Breast epithelium (tissue), 4 donors: ENCODE results near the gene FOXC2. TPM values are rescaled to one million over a fixed set of nuclear protein-coding genes. Genes with fewer than 3 reads are reported as not detected.

Experiments used
- DNase-seq, 2 donors: peaks; one replicate each; pipeline ENCODE4 v3.0.0-alpha.2; 2019; ENCODE audit warnings: low spot score in 2 of 2
- H3K27ac ChIP-seq, 2 donors: fragments of 200-600 bp; sonication (generic) in 1 of 2; one replicate each; pipeline ENCODE4 v1.5.1; 2016 to 2019; ENCODE audit warnings: mild to moderate bottlenecking in 1 of 2
- H3K27me3 ChIP-seq, 2 donors: fragments of 200-600 bp; sonication (generic) in 1 of 2; one replicate each; pipeline versions ENCODE4 v1.5.1 to v1.6.0; 2017 to 2019; ENCODE audit warnings: control low read depth in 1 of 2, mild to moderate bottlenecking in 1 of 2
- H3K36me3 ChIP-seq: fragments of 200-600 bp; one replicate; pipeline ENCODE4 v1.5.1; 2019
- H3K4me1 ChIP-seq, 2 donors: fragments of 200-600 bp; sonication (generic); one replicate each; pipeline ENCODE4 v1.5.1; 2016 to 2019; ENCODE audit warnings: control low read depth in 1 of 2
- H3K4me3 ChIP-seq, 3 donors: fragments of 200-600 bp; sonication (generic); 1 replicate in 2 of 3; 2 replicates in 1 of 3; pipeline ENCODE4 v1.5.1; 2016 to 2019; ENCODE audit warnings: mild to moderate bottlenecking in 3 of 3, moderate library complexity in 2 of 3
- H3K9me3 ChIP-seq, 2 donors: fragments of 200-600 bp; sonication (generic) in 1 of 2; one replicate each; pipeline ENCODE4 v1.5.1; 2016 to 2019; ENCODE audit warnings: control low read depth in 1 of 2
- CTCF ChIP-seq, 3 donors: fragments of 450-650 bp; IDR thresholded peaks; one replicate each; pipeline ENCODE4 v1.5.1; 2016 to 2017; ENCODE audit warnings: antibody characterized with exemption in 3 of 3, mild to moderate bottlenecking in 3 of 3, moderate library complexity in 3 of 3
- POLR2A ChIP-seq: fragments of 450-650 bp; IDR thresholded peaks from one replicate; pipeline ENCODE4 v1.6.1; 2016; ENCODE audit warnings: antibody characterized with exemption, mild to moderate bottlenecking, moderate library complexity
- POLR2AphosphoS5 ChIP-seq, 3 donors: sonication (generic); formaldehyde crosslinking; IDR thresholded peaks; one replicate each; pipeline ENCODE4 v1.6.1; 2017; ENCODE audit warnings: antibody characterized with exemption in 3 of 3
- intact Hi-C: fragments of 100-400 bp; cut with DNase I; formaldehyde crosslinking; loops from one replicate; pipeline ENCODE4 v1.15.1; 2023; ENCODE audit warnings: low total_unique reads
- total RNA-seq, 3 donors: library from RNA; depleted of rRNA; stranded (reverse); fragments of >200 nt; gene quantifications; one replicate each; pipeline ENCODE4 v1.1.0, GENCODE V29; 2016

Gene FOXC2
- total RNA-seq, 3 donors from 2014 or later = 0.15 to 0.98 (median 0.32) TPM

GRCh38 chr16:86602521-86602920 is 35.9 kb downstream of the FOXC2 start:
- Histone ChIP-seq H3K27ac (no peak overlapping the region), H3K27me3 (peaks cover 0 to 21% of the 10 kb centered on the region in 2 donors), H3K36me3 (no peaks in the 10 kb centered on the region), H3K4me1 (no peaks in the 10 kb centered on the region), H3K4me3 (no peak overlapping the region), H3K9me3 (no peaks in the 10 kb centered on the region)
- intact Hi-C loops = no loop called here
- no peak for DNase-seq
- no peak for TF ChIP-seq POLR2AphosphoS5 (IDR thresholded peaks at IDR 0.05)
- no peak for TF ChIP-seq POLR2A
- no peak for TF ChIP-seq CTCF (IDR thresholded peaks at IDR 0.05)

GRCh38 chr16:86604436-86605193 is 38.0 kb downstream of the FOXC2 start:
- no peak for DNase-seq
- Histone ChIP-seq H3K4me3 (peak overlapping the region in 2 of 3 donors; percentile 20 to 44), H3K27me3 (peaks cover 0 to 15% of the 10 kb centered on the region in 2 donors), H3K4me1 (no peaks in the 10 kb centered on the region), H3K9me3 (no peaks in the 10 kb centered on the region), H3K27ac (no peak overlapping the region), H3K36me3 (no peaks in the 10 kb centered on the region)
- TF ChIP-seq CTCF (IDR thresholded peaks at IDR 0.05) (no peak), POLR2AphosphoS5 (IDR thresholded peaks at IDR 0.05) (no peak), POLR2A (no peak)
- intact Hi-C loops = no loop called here

- H3K9me3 ChIP-seq = no peaks in the 10 kb centered on the region
- intact Hi-C loops = no loop called here
- no peaks in the 10 kb centered on the region for H3K36me3 ChIP-seq
- H3K4me1 ChIP-seq = no peaks in the 10 kb centered on the region
- no peak overlapping the region for H3K27ac ChIP-seq
- DNase-seq = no peak
- no peak overlapping the region for H3K4me3 ChIP-seq
- H3K27me3 ChIP-seq = peaks cover 0 to 22% of the 10 kb centered on the region in 2 donors
- TF ChIP-seq POLR2A (no peak), POLR2AphosphoS5 (IDR thresholded peaks at IDR 0.05) (no peak), CTCF (IDR thresholded peaks at IDR 0.05) (no peak)
Observed at GRCh38 chr16:86605950-86606349, 39.3 kb downstream of the FOXC2 start.

- Histone ChIP-seq H3K4me1 (no peaks in the 10 kb centered on the region), H3K9me3 (no peaks in the 10 kb centered on the region), H3K36me3 (no peaks in the 10 kb centered on the region), H3K27ac (no peak overlapping the region), H3K27me3 (peaks cover 0 to 27% of the 10 kb centered on the region in 2 donors), H3K4me3 (no peak overlapping the region)
- TF ChIP-seq POLR2A (no peak), POLR2AphosphoS5 (IDR thresholded peaks at IDR 0.05) (no peak), CTCF (IDR thresholded peaks at IDR 0.05) (no peak)
- DNase-seq = no peak
- intact Hi-C loops = no loop called here
Observed at GRCh38 chr16:86608301-86608747, 41.7 kb downstream of the FOXC2 start.

GRCh38 chr16:86609115-86609514 is 42.5 kb downstream of the FOXC2 start:
- no peaks in the 10 kb centered on the region for H3K36me3 ChIP-seq
- H3K4me3 ChIP-seq = no peak overlapping the region
- no peak overlapping the region for H3K27ac ChIP-seq
- no peak for DNase-seq
- H3K27me3 ChIP-seq = peaks cover 0 to 27% of the 10 kb centered on the region in 2 donors
- H3K4me1 ChIP-seq = no peaks in the 10 kb centered on the region
- intact Hi-C loops = no loop called here
- H3K9me3 ChIP-seq = no peaks in the 10 kb centered on the region
- TF ChIP-seq POLR2A (no peak), POLR2AphosphoS5 (IDR thresholded peaks at IDR 0.05) (no peak), CTCF (IDR thresholded peaks at IDR 0.05) (no peak)
